ENCODE data around the gene COMP. TPM values are rescaled to one million over a fixed set of nuclear protein-coding genes. Genes with fewer than 3 reads are reported as not detected.

Gene COMP
- total RNA-seq, 4 donors from 2014 or later = 1.3 to 8.0 (median 5.3) TPM; not detected in 1

DNA sequence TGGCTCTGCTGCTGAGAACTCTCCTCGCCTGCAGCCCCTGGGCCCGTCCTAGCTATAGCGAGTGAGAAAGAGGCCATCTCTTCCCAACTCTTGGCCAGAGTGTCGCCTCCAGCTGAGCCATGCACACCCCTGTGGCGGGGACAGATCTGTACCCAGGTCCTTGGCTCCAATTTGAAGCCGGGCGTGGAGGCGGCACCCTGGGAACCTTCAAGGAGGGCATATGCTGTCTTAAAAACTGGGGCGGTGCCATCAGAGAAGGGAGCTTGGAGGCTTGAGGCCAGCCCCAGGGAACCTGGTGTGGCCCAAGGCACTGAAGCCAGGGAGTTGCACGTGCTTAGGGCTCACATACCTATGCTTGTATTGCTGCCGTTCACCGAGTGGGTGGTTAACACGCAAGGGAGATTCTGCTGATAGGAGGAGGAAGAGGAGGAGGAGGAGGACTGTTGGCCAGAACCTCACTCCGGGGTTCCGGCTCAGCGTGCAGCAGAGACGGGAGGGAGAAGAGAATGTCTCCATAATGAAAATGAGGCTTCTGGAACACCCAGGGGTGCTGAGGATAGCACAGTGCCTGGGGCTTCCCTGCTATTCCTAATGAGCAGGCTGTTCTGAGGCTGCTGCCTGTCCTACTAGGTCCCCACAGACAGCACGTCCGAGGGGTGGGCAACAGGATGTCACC, 40.7 kb downstream of the COMP start:
- no peak overlapping the region for H3K4me3 ChIP-seq
- H3K36me3 ChIP-seq = peaks cover 0 to 31% (median 0%) of the 10 kb centered on the region in 3 donors
- TF ChIP-seq, protein P1, sequence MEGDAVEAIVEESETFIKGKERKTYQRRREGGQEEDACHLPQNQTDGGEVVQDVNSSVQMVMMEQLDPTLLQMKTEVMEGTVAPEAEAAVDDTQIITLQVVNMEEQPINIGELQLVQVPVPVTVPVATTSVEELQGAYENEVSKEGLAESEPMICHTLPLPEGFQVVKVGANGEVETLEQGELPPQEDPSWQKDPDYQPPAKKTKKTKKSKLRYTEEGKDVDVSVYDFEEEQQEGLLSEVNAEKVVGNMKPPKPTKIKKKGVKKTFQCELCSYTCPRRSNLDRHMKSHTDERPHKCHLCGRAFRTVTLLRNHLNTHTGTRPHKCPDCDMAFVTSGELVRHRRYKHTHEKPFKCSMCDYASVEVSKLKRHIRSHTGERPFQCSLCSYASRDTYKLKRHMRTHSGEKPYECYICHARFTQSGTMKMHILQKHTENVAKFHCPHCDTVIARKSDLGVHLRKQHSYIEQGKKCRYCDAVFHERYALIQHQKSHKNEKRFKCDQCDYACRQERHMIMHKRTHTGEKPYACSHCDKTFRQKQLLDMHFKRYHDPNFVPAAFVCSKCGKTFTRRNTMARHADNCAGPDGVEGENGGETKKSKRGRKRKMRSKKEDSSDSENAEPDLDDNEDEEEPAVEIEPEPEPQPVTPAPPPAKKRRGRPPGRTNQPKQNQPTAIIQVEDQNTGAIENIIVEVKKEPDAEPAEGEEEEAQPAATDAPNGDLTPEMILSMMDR (IDR thresholded peaks at IDR 0.05) = no peak
- no peak for TF ChIP-seq POLR2A (IDR thresholded peaks at IDR 0.05)
- no peaks in the 10 kb centered on the region for H3K9me3 ChIP-seq
- WGBS, 2 donors = 89 to 93% methylated on average over 7 to 8 of the region's 19 CpGs
- intact Hi-C loops (cut with DNase I) = no loop called here
- no peak overlapping the region for H3K27ac ChIP-seq
- peaks cover 0 to 10% (median 0%) of the 10 kb centered on the region in 3 donors for H3K4me1 ChIP-seq
- peaks cover 0 to 3% (median 0%) of the 10 kb centered on the region in 4 donors for H3K27me3 ChIP-seq
- no peak for DNase-seq

DNA sequence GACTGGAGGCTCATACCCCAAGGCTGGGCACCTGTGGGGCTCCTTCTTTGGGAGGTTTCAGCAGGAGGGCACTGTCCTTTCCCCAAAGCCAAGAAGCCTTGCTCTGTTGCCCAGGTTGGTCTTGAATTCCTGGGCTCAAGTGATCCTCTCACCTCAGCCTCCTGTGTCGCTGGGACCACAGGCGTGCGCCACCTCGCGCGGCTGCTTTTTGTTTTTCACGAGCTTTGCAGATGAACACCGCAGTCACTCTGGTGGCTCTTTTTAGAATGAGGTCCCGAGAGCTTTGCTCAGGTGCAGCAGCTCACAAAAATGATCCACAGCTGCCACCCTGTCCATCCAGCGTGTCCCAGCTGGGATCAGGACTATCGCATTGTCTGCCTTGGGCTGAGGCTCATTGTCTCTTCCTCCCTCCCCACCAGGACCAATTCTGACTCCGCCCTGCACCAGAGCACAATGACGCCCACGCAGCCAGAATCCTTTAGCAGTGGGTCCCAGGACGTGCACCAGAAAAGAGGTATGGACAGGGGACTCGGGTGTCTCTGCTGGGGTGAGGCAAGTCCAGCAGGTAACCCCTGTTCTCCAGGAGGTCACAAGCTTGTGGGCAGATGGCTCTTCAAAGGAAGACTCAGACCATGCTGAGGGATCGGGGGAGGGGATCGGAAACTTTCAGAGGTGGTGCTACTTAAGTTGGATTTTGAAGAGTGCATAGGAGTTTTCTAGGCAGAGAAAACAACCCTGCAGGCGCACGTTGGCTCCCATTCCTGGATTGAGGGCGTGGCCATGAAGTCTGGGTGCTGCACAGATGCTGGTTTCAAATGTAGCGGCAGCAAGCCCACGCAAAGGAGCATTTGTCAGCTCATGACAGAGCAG, 41.5 kb downstream of the COMP start:
- DNase-seq = no peak
- Histone ChIP-seq H3K4me1 (peaks cover 0 to 18% (median 0%) of the 10 kb centered on the region in 3 donors), H3K27me3 (peaks cover 0 to 11% (median 0%) of the 10 kb centered on the region in 4 donors), H3K27ac (no peak overlapping the region), H3K9me3 (no peaks in the 10 kb centered on the region), H3K36me3 (peaks cover 0 to 28% (median 0%) of the 10 kb centered on the region in 3 donors), H3K4me3 (no peak overlapping the region)
- intact Hi-C loops (cut with DNase I) = no loop called here
- WGBS, 2 donors = 89 to 94% methylated on average over 17 to 23 of the region's 23 CpGs
- TF ChIP-seq POLR2A (IDR thresholded peaks at IDR 0.05) = no peak
- TF ChIP-seq, protein P1 (IDR thresholded peaks at IDR 0.05) = no peak

DNA sequence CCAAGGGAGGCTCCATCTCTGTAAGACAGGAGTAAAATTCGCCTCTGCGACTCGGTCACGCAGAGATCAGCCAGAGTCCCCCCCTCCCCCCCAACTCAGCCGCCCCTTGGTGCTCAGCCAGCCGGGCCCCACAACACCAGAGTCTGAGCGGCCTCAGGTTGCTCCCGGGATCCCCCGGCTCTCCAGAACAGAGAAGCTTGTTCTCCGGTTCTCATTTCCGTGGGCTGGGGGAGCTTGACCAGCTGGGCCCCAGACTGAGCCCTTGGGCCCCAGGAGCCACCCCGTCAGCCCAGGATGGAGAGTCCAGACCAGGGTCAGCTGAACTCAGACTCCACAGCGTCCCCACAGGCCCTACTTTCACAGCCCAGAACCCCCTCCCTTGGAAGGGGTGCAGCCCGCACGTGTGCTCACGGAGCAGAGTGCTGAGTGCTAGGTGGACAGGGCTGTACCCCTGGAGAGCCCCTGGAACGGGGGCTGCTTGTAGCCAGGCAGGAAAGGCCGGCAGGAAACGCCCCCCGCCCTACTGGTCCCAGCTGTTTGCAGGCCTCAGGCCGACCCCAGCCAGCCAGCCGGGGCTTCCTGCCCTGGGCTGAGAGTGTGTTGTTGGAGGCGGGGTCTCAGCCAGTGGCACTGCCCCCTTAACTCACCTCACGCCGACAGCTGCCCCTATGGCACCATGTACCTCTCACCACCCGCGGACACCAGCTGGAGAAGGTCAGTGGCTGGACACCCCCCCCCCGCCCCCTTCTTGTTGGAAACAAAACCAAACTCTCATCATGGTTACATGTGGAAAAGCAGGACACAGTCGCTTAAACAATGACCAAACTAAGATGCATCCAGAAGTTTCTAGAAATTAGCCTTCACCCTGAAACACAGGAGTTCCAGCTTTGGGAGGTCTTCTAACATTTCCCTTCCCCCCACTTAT, 44.4 kb downstream of the COMP start:
- DNase-seq = no peak
- Histone ChIP-seq H3K27ac (no peak overlapping the region), H3K27me3 (peaks cover 0 to 36% (median 0%) of the 10 kb centered on the region in 4 donors), H3K9me3 (no peaks in the 10 kb centered on the region), H3K4me1 (peaks cover 4 to 48% (median 10%) of the 10 kb centered on the region in 3 donors), H3K36me3 (peaks cover 0 to 14% (median 0%) of the 10 kb centered on the region in 3 donors), H3K4me3 (no peak overlapping the region)
- 74 to 86% methylated on average over 8 to 12 of the region's 29 CpGs for WGBS, 2 donors
- TF ChIP-seq, protein P1 (IDR thresholded peaks at IDR 0.05) = no peak
- no peak for TF ChIP-seq POLR2A (IDR thresholded peaks at IDR 0.05)
- intact Hi-C loops (cut with DNase I) = no loop called here

DNA sequence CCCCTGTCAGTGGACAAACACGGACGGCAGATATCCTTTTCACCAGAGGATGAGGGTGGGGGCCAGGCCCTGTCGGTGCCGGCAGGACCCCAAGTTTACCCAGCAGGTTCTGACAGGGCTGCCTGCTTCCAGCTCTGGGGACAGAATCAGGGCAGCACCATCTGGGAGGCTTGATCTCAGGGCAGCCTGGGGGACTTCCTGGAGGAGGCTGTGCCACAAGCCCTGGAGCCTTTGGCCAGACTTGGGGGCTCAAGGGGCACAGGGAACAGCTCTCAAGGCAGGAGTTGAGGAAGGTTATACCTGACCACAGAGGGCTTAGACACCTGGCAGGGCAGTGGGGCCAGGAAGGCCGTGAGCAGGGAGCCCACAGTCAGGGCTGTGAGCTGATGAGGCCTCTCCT, 45.2 kb downstream of the COMP start:
- 83% methylated on average over 4 of the region's 5 CpGs; no CpG with 5 or more reads in 1 of the 2 donors for WGBS, 2 donors
- H3K27ac ChIP-seq = no peak overlapping the region
- intact Hi-C loops (cut with DNase I) = no loop called here
- TF ChIP-seq, protein P1 (IDR thresholded peaks at IDR 0.05) = no peak
- no peak for TF ChIP-seq POLR2A (IDR thresholded peaks at IDR 0.05)
- peaks cover 4 to 55% (median 16%) of the 10 kb centered on the region in 3 donors for H3K4me1 ChIP-seq
- DNase-seq = no peak
- H3K9me3 ChIP-seq = no peaks in the 10 kb centered on the region
- no peak overlapping the region for H3K4me3 ChIP-seq
- H3K36me3 ChIP-seq = peaks cover 0 to 14% (median 0%) of the 10 kb centered on the region in 3 donors
- H3K27me3 ChIP-seq = peaks cover 0 to 36% (median 0%) of the 10 kb centered on the region in 4 donors

All from esophagus squamous epithelium (tissue), 5 donors.